Measurements from ENCODE around the gene ZNF691.

ZNF691 gene

GRCh38 chr1:42887366-42887765 lies 41.0 kb downstream of the ZNF691 start:
- Histone ChIP-seq H2AFZ (ENCODE audit: low read depth, low read length, severe bottlenecking) (no peak overlapping the region), H3K79me2 (ENCODE audit: insufficient read depth, low read length) (no peaks in the 10 kb centered on the region)
- no peak for TF ChIP-seq CTCF (IDR thresholded peaks at IDR 0.05; ENCODE audit: insufficient read depth, low read length, poor library complexity, severe bottlenecking)
- TF ChIP-seq EZH2phosphoT487 (conservative IDR thresholded peaks at IDR 0.05; ENCODE audit: low read length) = no peak

GRCh38 chr1:42888013-42888633 lies 41.7 kb downstream of the ZNF691 start:
- TF ChIP-seq CTCF (IDR thresholded peaks at IDR 0.05; ENCODE audit: insufficient read depth, low read length, poor library complexity, severe bottlenecking) (no peak), EZH2phosphoT487 (conservative IDR thresholded peaks at IDR 0.05; ENCODE audit: low read length) (no peak)
- Histone ChIP-seq H3K4me3 (ENCODE audit: insufficient read depth, low read length, poor library complexity, severe bottlenecking) (no peak overlapping the region), H3K27me3 (ENCODE audit: low read length) (no peaks in the 10 kb centered on the region), H3K9me2 (replicated peaks; ENCODE audit: insufficient read depth, low read length) (no peaks in the 10 kb centered on the region), H3K79me2 (ENCODE audit: insufficient read depth, low read length) (no peaks in the 10 kb centered on the region), H3K9me3 (ENCODE audit: insufficient read depth, low read length) (no peaks in the 10 kb centered on the region), H3F3A (ENCODE audit: insufficient read depth) (no peaks in the 10 kb centered on the region), H3K4me2 (ENCODE audit: low read depth, low read length, poor library complexity, severe bottlenecking) (no peak overlapping the region), H4K20me1 (ENCODE audit: low read depth, low read length) (no peaks in the 10 kb centered on the region), H3K27ac (ENCODE audit: low read depth, low read length) (no peak overlapping the region), H3K9ac (ENCODE audit: low read length) (no peak overlapping the region), H3K36me3 (ENCODE audit: low read length) (no peaks in the 10 kb centered on the region), H2AFZ (ENCODE audit: low read depth, low read length, severe bottlenecking) (no peak overlapping the region)

More at GRCh38 chr1:42887366-42887765, 41.0 kb downstream of the ZNF691 start:
- Histone ChIP-seq H3K4me2 (ENCODE audit: low read depth, low read length, poor library complexity, severe bottlenecking) (no peak overlapping the region), H3K9me2 (replicated peaks; ENCODE audit: insufficient read depth, low read length) (no peaks in the 10 kb centered on the region), H3K9me3 (ENCODE audit: insufficient read depth, low read length) (no peaks in the 10 kb centered on the region), H3K27me3 (ENCODE audit: low read length) (no peaks in the 10 kb centered on the region; the same call in 1 of the 2 replicates), H3K4me3 (ENCODE audit: insufficient read depth, low read length, poor library complexity, severe bottlenecking) (no peak overlapping the region), H4K20me1 (ENCODE audit: low read depth, low read length) (no peaks in the 10 kb centered on the region), H3K9ac (ENCODE audit: low read length) (no peak overlapping the region), H3K27ac (ENCODE audit: low read depth, low read length) (no peak overlapping the region), H3F3A (ENCODE audit: insufficient read depth) (no peaks in the 10 kb centered on the region), H3K36me3 (ENCODE audit: low read length) (no peaks in the 10 kb centered on the region)

- no peaks in the 10 kb centered on the region for H3K9me3 ChIP-seq (ENCODE audit: insufficient read depth, low read length)
- no peak for TF ChIP-seq CTCF (IDR thresholded peaks at IDR 0.05; ENCODE audit: insufficient read depth, low read length, poor library complexity, severe bottlenecking)
- TF ChIP-seq EZH2phosphoT487 (conservative IDR thresholded peaks at IDR 0.05; ENCODE audit: low read length) = no peak
- H3K27ac ChIP-seq (ENCODE audit: low read depth, low read length) = no peak overlapping the region
- H3K79me2 ChIP-seq (ENCODE audit: insufficient read depth, low read length) = no peaks in the 10 kb centered on the region
- H2AFZ ChIP-seq (ENCODE audit: low read depth, low read length, severe bottlenecking) = no peak overlapping the region
- H3K4me2 ChIP-seq (ENCODE audit: low read depth, low read length, poor library complexity, severe bottlenecking) = no peak overlapping the region
- no peak overlapping the region for H3K4me3 ChIP-seq (ENCODE audit: insufficient read depth, low read length, poor library complexity, severe bottlenecking)
- no peaks in the 10 kb centered on the region for H3K36me3 ChIP-seq (ENCODE audit: low read length)
- H3K9me2 ChIP-seq (replicated peaks; ENCODE audit: insufficient read depth, low read length) = no peaks in the 10 kb centered on the region
- no peaks in the 10 kb centered on the region for H4K20me1 ChIP-seq (ENCODE audit: low read depth, low read length)
- no peaks in the 10 kb centered on the region for H3F3A ChIP-seq (ENCODE audit: insufficient read depth)
- H3K27me3 ChIP-seq (ENCODE audit: low read length) = no peaks in the 10 kb centered on the region
- H3K9ac ChIP-seq (ENCODE audit: low read length) = no peak overlapping the region
Observed at GRCh38 chr1:42889264-42889663, 42.9 kb downstream of the ZNF691 start.
